IMR-90 (cell line): ENCODE results near the gene IL12RB1. TPM values are rescaled to one million over a fixed set of nuclear protein-coding genes. Genes with fewer than 3 reads are reported as not detected.
A peak's percentile ranks its signal among the peaks of the same experiment; 100 is the strongest.

Experiments used
- ATAC-seq: fragments of 200-7000 bp; cut with Tn5 transposase; 2 replicates; pipeline ENCODE4 v1.9.1; 2020; ENCODE audit warnings: low read depth, mild to moderate bottlenecking, moderate library complexity
- BruUV-seq: library from RNA; stranded (reverse); fragments of 400-500 nt; replicated peaks from 2 replicates; lab custom pipeline; 2021; lab: Mats Ljungman, UMichigan
- CTCF ChIA-PET: fragments of 300-600 bp; formaldehyde crosslinking; extraction: SDS; loops from one replicate; lab custom pipeline; 2021; ENCODE audit warnings: antibody characterized with exemption; lab: Yijun Ruan, JAX
- POLR2A ChIA-PET: fragments of 300-600 bp; sonication (Branson Sonifier 250); formaldehyde crosslinking; loops from one replicate; lab custom pipeline; 2022; ENCODE audit warnings: antibody characterized with exemption; ENCODE audit not compliant: unreplicated experiment; lab: Charles Lee
- DNase-seq: peaks from one replicate; pipeline ENCODE4 v3.0.0; 2013
- H2AFZ ChIP-seq: replicated peaks from 2 replicates; pipeline ENCODE3; 2013; ENCODE audit warnings: low read length, mild to moderate bottlenecking; ENCODE audit not compliant: poor library complexity
- H2AK5ac ChIP-seq: 2 replicates; pipeline ENCODE4 v1.6.1; 2013; ENCODE audit warnings: low read depth, low read length, inconsistent platforms
- H2AK9ac ChIP-seq: replicated peaks from 2 replicates; pipeline ENCODE3; 2013; ENCODE audit warnings: mild to moderate bottlenecking, low read depth, low read length, moderate library complexity; ENCODE audit not compliant: poor library complexity
- H2BK120ac ChIP-seq: 2 replicates; pipeline ENCODE4 v1.6.1; 2013; ENCODE audit warnings: low read depth, low read length, inconsistent platforms
- H2BK15ac ChIP-seq: 3 replicates; pipeline ENCODE4 v1.6.1; 2013; ENCODE audit warnings: low read depth, low read length, inconsistent platforms
- H2BK20ac ChIP-seq: 2 replicates; pipeline ENCODE4 v1.6.1; 2013; ENCODE audit warnings: low read depth, mild to moderate bottlenecking, inconsistent platforms, low read length, moderate library complexity
- H2BK5ac ChIP-seq: 2 replicates; pipeline ENCODE4 v1.6.1; 2013; ENCODE audit warnings: mild to moderate bottlenecking, low read depth, low read length, inconsistent platforms; ENCODE audit not compliant: poor library complexity, severe bottlenecking
- H3K14ac ChIP-seq: replicated peaks from 2 replicates; pipeline ENCODE4 v1.6.1; 2013; ENCODE audit warnings: low read depth, low read length, inconsistent platforms
- H3K18ac ChIP-seq: 2 replicates; pipeline ENCODE4 v1.6.1; 2013; ENCODE audit warnings: low read depth, low read length, control low read depth
- H3K23ac ChIP-seq: 2 replicates; pipeline ENCODE4 v1.6.1; 2013; ENCODE audit warnings: low read depth, low read length, inconsistent platforms
- H3K27ac ChIP-seq: 2 replicates; pipeline ENCODE4 v1.5.1; 2013; ENCODE audit warnings: mild to moderate bottlenecking, control low read depth, low read length; ENCODE audit not compliant: insufficient read depth
- H3K27me3 ChIP-seq: 2 replicates; pipeline ENCODE4 v1.6.1; 2013; ENCODE audit warnings: low read length; ENCODE audit not compliant: control insufficient read depth, insufficient read depth
- H3K36me3 ChIP-seq: 2 replicates; pipeline ENCODE4 v1.6.1; 2013; ENCODE audit warnings: low read length, mixed read lengths; ENCODE audit not compliant: control insufficient read depth, insufficient read depth
- H3K4ac ChIP-seq: 2 replicates; pipeline ENCODE4 v1.6.1; 2013; ENCODE audit warnings: low read depth, low read length, inconsistent platforms
- H3K4me1 ChIP-seq: 2 replicates; pipeline ENCODE4 v1.6.1; 2013; ENCODE audit warnings: low read length, mixed read lengths; ENCODE audit not compliant: control insufficient read depth, insufficient read depth
- H3K4me2 ChIP-seq: 2 replicates; pipeline ENCODE4 v1.6.1; 2013; ENCODE audit warnings: low read depth, mild to moderate bottlenecking, control low read depth, low read length, moderate library complexity
- H3K4me3 ChIP-seq: 2 replicates; pipeline ENCODE4 v1.5.1; 2013; ENCODE audit warnings: low read depth, mild to moderate bottlenecking, control low read depth, low read length, moderate library complexity; ENCODE audit not compliant: insufficient read depth
- H3K56ac ChIP-seq: 2 replicates; pipeline ENCODE4 v1.6.1; 2013; ENCODE audit warnings: low read length, inconsistent platforms; ENCODE audit not compliant: insufficient read depth; ENCODE audit errors: extremely low read depth
- H3K79me1 ChIP-seq, 2 experiments: 2 replicates each; pipeline ENCODE4 v1.6.1; 2013; ENCODE audit warnings: low read length in 2 of 2, inconsistent platforms in 1 of 2, low read depth in 1 of 2
- H3K9ac ChIP-seq: 2 replicates; pipeline ENCODE4 v1.6.1; 2013; ENCODE audit warnings: low read depth, low read length, control low read depth
- H3K9me1 ChIP-seq: 2 replicates; pipeline ENCODE4 v1.6.1; 2013; ENCODE audit warnings: low read length, inconsistent platforms; ENCODE audit not compliant: insufficient read depth
- H3K9me3 ChIP-seq: 2 replicates; pipeline ENCODE4 v1.6.1; 2013; ENCODE audit warnings: low read length; ENCODE audit not compliant: control insufficient read depth, insufficient read depth
- H4K20me1 ChIP-seq: 2 replicates; pipeline ENCODE4 v1.6.1; 2013; ENCODE audit warnings: low read length, inconsistent platforms; ENCODE audit not compliant: insufficient read depth
- H4K5ac ChIP-seq: 2 replicates; pipeline ENCODE4 v1.6.1; 2013; ENCODE audit warnings: mild to moderate bottlenecking, low read depth, low read length, control low read depth
- H4K8ac ChIP-seq, 2 experiments: 2 replicates each; pipeline ENCODE4 v1.6.1; 2013; ENCODE audit warnings: low read depth in 2 of 2, low read length in 2 of 2, control low read depth in 1 of 2, inconsistent platforms in 1 of 2
- H4K91ac ChIP-seq: 2 replicates; pipeline ENCODE4 v1.6.1; 2013; ENCODE audit warnings: low read depth, low read length, inconsistent platforms; ENCODE audit not compliant: insufficient read depth
- BHLHE40 ChIP-seq: fragments of 150-350 bp; IDR thresholded peaks from 2 replicates; pipeline ENCODE4 v1.6.1; 2016; ENCODE audit warnings: mild to moderate bottlenecking, low read depth, low read length
- CEBPB ChIP-seq: IDR thresholded peaks from 2 replicates; pipeline ENCODE4 v1.6.1; 2012; ENCODE audit warnings: low read depth, low read length, improper control_type of control experiment
- CHD1 ChIP-seq: IDR thresholded peaks from 2 replicates; pipeline ENCODE4 v1.6.1; 2012; ENCODE audit warnings: low read depth, low read length, improper control_type of control experiment
- FOS ChIP-seq: fragments of 150-350 bp; IDR thresholded peaks from 2 replicates; pipeline ENCODE4 v1.6.1; 2016; ENCODE audit warnings: low read depth, low read length
- MAFK ChIP-seq: IDR thresholded peaks from 2 replicates; pipeline ENCODE4 v1.6.1; 2012; ENCODE audit warnings: low read depth, low read length, improper control_type of control experiment
- MAZ ChIP-seq: IDR thresholded peaks from 2 replicates; pipeline ENCODE4 v1.6.1; 2012; ENCODE audit warnings: low read depth, mild to moderate bottlenecking, low read length, improper control_type of control experiment, moderate library complexity, borderline replicate concordance
- MXI1 ChIP-seq: IDR thresholded peaks from 2 replicates; pipeline ENCODE4 v1.6.1; 2012; ENCODE audit warnings: low read depth, mild to moderate bottlenecking, low read length, moderate library complexity, borderline replicate concordance
- NFE2L2 ChIP-seq: fragments of 150-350 bp; IDR thresholded peaks from 2 replicates; pipeline ENCODE4 v1.6.1; 2016; ENCODE audit warnings: low read depth, mild to moderate bottlenecking, low read length
- POLR2A ChIP-seq: IDR thresholded peaks from 2 replicates; pipeline ENCODE4 v1.6.1; 2012; ENCODE audit warnings: mild to moderate bottlenecking, low read depth, low read length
- RAD21 ChIP-seq: IDR thresholded peaks from 2 replicates; pipeline ENCODE4 v1.6.1; 2012; ENCODE audit warnings: low read length, improper control_type of control experiment
- RFX5 ChIP-seq: IDR thresholded peaks from 2 replicates; pipeline ENCODE4 v1.8.0; 2012; ENCODE audit warnings: low read depth, mild to moderate bottlenecking, low read length, moderate library complexity
- SMC3 ChIP-seq: fragments of 150-350 bp; IDR thresholded peaks from 2 replicates; pipeline ENCODE4 v1.6.1; 2016; ENCODE audit warnings: low read depth, mild to moderate bottlenecking, antibody characterized with exemption, low read length, moderate library complexity
- USF2 ChIP-seq: fragments of 150-350 bp; IDR thresholded peaks from 2 replicates; pipeline ENCODE4 v1.6.1; 2017; ENCODE audit warnings: mild to moderate bottlenecking, antibody characterized with exemption, low read length, low read depth
- WGBS, 2 experiments: methylation state at CpG; one replicate each; pipeline versions ENCODE4 v1.1.5 to v1.1.7; 2013; ENCODE audit warnings: missing lambda C conversion rate in 2 of 2; ENCODE audit not compliant: insufficient read length in 1 of 2; ENCODE audit errors: extremely low coverage in 2 of 2; 5-methylcytosine and 5-hydroxymethylcytosine counted together
- dilution Hi-C: fragments of 300-500 bp; cut with HindIII; formaldehyde crosslinking; loops from one replicate; pipeline ENCODE4 v1.14.3; 2018; ENCODE audit warnings: low sequenced_read_pairs; ENCODE audit not compliant: unreplicated experiment
- in situ Hi-C: fragments of 300-500 bp; cut with MboI; formaldehyde crosslinking; loops from 3 replicates; pipeline ENCODE4 v1.14.3; 2019; ENCODE audit warnings: low sequenced_read_pairs, inconsistent platforms, mixed read lengths
- intact Hi-C: fragments of 100-400 bp; cut with micrococcal nuclease; formaldehyde crosslinking; loops from 2 replicates; pipeline ENCODE4 v1.10.0; 2022
- polyA plus RNA-seq, 3 experiments: library from polyadenylated mRNA; depleted of rRNA; stranded (reverse); fragments of >200 nt; gene quantifications; 2 replicates each; pipeline ENCODE4 v1.2.3, GENCODE V29; 2012; ENCODE audit warnings: low replicate concordance in 1 of 3
- total RNA-seq: library from RNA; depleted of rRNA; stranded (reverse); fragments of >200 nt; gene quantifications from 2 replicates; pipeline ENCODE4 v1.2.3, GENCODE V29; 2012
- TF ChIP-seq, protein P1 (sequence below): fragments of 150-350 bp; IDR thresholded peaks from 2 replicates; pipeline ENCODE4 v1.6.1; 2016; ENCODE audit warnings: low read depth, mild to moderate bottlenecking, low read length, moderate library complexity, borderline replicate concordance
- TF ChIP-seq, protein P2 (sequence below): conservative IDR thresholded peaks from 2 replicates; pipeline ENCODE4 v1.5.1; 2012; ENCODE audit warnings: mild to moderate bottlenecking, low read depth, low read length, improper control_type of control experiment

IL12RB1 gene
- total and polyA plus RNA-seq, 2 of the 4 experiments (the other 2 are of a cell fraction): not detected

DNA sequence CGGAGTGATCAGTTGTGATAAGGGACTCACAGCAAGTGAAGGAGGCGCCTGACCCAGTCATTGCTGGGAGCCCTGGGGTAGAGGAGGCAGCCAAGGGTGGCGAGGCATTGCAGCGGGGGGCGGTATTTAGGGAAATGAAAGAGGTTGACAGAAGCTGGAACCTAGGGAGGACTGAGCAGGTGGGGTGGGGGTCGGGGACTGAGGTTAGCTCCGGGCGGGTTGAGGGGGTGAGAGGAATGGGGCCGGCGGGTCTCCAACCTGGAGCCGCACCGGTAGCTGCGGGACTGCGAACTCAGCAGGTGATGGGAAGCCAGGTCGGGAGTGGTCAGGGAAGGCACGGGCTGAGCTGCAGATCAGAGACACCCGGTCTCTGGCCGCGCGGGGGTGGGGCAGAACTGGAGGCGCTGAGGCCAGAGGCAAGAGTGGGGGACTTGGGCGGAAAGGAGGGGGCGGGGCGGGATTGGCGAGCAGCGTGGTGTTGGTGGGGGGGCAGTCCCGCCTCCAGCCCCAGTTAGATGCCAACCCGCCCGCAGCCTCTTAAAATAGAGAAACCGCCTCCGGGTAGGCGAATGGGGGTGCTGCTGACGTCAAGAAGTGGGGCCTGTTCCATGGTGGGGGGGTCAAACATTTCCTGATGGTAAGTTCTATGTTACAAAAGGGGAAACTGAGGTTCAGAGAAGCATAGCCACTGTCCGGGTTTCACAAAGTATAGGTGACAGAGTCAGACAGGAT lies 12.3 kb upstream of the IL12RB1 start:
- no peak overlapping the region for H2BK20ac ChIP-seq
- in situ Hi-C loops (no loop called here), dilution Hi-C loops (no loop called here), intact Hi-C loops (no loop called here)
- H3K27me3 ChIP-seq: peaks cover 17% of the 10 kb centered on the region
- no peak overlapping the region for H4K5ac ChIP-seq
- ChIA-PET POLR2A (no interaction called here), CTCF (interaction anchor here (0.6 kb wide), 1 partner anchor 13 kb away, joined by 4 read pairs; no protein-coding TSS in a partner anchor)
- H2BK120ac ChIP-seq: no peak overlapping the region
- 5% methylated on average over 9 of the region's 34 CpGs; no CpG with 5 or more reads in 1 of the 2 experiments for WGBS, 2 experiments
- H2AFZ ChIP-seq: no peak overlapping the region
- H3K18ac ChIP-seq: no peak overlapping the region
- no peak overlapping the region for H3K23ac ChIP-seq
- ATAC-seq (no peak), DNase-seq (no peak)
- no peak overlapping the region for H3K27ac ChIP-seq
- H3K56ac ChIP-seq: no peak overlapping the region
- no peak overlapping the region for H3K4me3 ChIP-seq
- 0 out of 2 replicates have a peak, but pooled peaks cover under 1% of the 10 kb centered on the region for H3K9me1 ChIP-seq
- no peak overlapping the region for H2AK5ac ChIP-seq
- H3K79me1 ChIP-seq: no peaks in the 10 kb centered on the region
- no peak overlapping the region for H2BK5ac ChIP-seq
- H3K14ac ChIP-seq: no peak overlapping the region
- no peak overlapping the region for H4K8ac ChIP-seq
- no peak overlapping the region for H3K4ac ChIP-seq
- peak overlapping the region; percentile 26; the same call in 1 of the 2 replicates for H3K4me2 ChIP-seq
- H3K36me3 ChIP-seq: no peaks in the 10 kb centered on the region
- BruUV-seq: no TSS peak
- H4K91ac ChIP-seq: no peak overlapping the region
- H4K20me1 ChIP-seq: no peaks in the 10 kb centered on the region
- peaks cover 8% of the 10 kb centered on the region for H3K4me1 ChIP-seq
- H3K9ac ChIP-seq: no peak overlapping the region
- H2AK9ac ChIP-seq: peak overlapping the region; percentile 39
- H3K9me3 ChIP-seq: no peaks in the 10 kb centered on the region
- H2BK15ac ChIP-seq: no peak overlapping the region
- TF ChIP-seq NFE2L2 (no peak), MAZ (no peak), RAD21 (no peak), CEBPB (no peak), POLR2A (no peak), SMC3 (no peak), FOS (no peak), BHLHE40 (no peak), MAFK (no peak), CHD1 (no peak), USF2 (no peak), RFX5 (no peak), MXI1 (no peak)
- TF ChIP-seq, protein P1, sequence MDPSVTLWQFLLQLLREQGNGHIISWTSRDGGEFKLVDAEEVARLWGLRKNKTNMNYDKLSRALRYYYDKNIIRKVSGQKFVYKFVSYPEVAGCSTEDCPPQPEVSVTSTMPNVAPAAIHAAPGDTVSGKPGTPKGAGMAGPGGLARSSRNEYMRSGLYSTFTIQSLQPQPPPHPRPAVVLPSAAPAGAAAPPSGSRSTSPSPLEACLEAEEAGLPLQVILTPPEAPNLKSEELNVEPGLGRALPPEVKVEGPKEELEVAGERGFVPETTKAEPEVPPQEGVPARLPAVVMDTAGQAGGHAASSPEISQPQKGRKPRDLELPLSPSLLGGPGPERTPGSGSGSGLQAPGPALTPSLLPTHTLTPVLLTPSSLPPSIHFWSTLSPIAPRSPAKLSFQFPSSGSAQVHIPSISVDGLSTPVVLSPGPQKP: no peak
- TF ChIP-seq, protein P2, sequence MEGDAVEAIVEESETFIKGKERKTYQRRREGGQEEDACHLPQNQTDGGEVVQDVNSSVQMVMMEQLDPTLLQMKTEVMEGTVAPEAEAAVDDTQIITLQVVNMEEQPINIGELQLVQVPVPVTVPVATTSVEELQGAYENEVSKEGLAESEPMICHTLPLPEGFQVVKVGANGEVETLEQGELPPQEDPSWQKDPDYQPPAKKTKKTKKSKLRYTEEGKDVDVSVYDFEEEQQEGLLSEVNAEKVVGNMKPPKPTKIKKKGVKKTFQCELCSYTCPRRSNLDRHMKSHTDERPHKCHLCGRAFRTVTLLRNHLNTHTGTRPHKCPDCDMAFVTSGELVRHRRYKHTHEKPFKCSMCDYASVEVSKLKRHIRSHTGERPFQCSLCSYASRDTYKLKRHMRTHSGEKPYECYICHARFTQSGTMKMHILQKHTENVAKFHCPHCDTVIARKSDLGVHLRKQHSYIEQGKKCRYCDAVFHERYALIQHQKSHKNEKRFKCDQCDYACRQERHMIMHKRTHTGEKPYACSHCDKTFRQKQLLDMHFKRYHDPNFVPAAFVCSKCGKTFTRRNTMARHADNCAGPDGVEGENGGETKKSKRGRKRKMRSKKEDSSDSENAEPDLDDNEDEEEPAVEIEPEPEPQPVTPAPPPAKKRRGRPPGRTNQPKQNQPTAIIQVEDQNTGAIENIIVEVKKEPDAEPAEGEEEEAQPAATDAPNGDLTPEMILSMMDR: no peak
